ENCODE measurements around the gene RASGEF1B.

Gene RASGEF1B
- total RNA-seq, result 10.3 to 186 (median 27.1) reads per million in 9 experiments

DNA sequence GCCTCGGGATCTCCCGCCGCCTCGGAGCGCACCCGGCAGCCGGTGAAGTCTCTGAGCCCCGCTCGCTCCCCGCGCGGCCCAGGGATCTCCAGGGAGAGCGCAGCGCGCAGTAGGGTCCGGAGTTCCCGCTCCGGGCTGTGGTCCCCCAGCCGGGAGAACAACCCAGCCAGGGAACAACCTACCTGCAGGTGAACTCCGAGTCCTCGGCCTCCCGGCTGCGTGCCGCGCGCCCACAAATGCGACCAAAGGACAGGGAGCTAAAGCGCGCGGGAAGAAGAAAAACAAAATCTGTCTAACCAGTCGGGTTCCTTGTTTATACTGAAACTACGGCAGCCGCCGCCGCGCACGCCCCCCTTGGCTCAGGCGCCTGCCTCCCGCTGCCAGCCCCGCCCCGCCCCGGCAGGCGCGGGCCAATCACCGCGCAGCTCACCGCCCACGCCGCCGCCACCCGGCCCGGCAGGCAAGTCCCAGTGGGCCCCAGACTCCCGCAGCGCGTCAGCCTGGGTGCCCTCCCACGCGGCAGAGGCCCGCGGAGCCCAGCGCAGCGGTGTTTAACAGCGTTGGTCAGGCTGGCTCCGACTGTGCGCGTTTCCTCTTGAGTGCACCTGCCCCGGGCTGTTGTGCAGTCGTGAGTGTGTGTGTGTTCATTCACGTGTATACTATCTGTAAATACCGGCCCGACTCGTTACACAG lies at the start of gene RASGEF1B:
Gene RASGEF1B (minus strand): TSS at position 320 of the 693 bp plus-strand sequence. CDS start 12,399 bp downstream, outside the sequence.
- H3K4me3 Mint-ChIP-seq, result peak within 1 kb of the TSS; percentile 92 to 93
- DNase-seq (peak; percentile 92 to 96 (median 93)), ATAC-seq (replicated peaks) (peak; percentile 87)
- peaks cover 31% of the 10 kb centered on the region for H3K36me3 Mint-ChIP-seq (ENCODE audit: insufficient read depth)
- peaks cover 0 to 8% of the 10 kb centered on the region in 2 donors for H3K27me3 Mint-ChIP-seq
- H3K4me1 Mint-ChIP-seq (ENCODE audit: low read depth in 2 of 2), result peaks cover 32 to 35% of the 10 kb centered on the region in 2 donors
- H3K27ac Mint-ChIP-seq, result peak within 1 kb of the TSS; percentile 97
- no peaks in the 10 kb centered on the region for H3K9me3 Mint-ChIP-seq

GRCh38 chr4:81519856-81520255 lies 48.1 kb upstream of the RASGEF1B start:
- H3K4me3 Mint-ChIP-seq, result no peak overlapping the region
- no peaks in the 10 kb centered on the region for H3K9me3 Mint-ChIP-seq
- no peak for DNase-seq
- no peaks in the 10 kb centered on the region for H3K27me3 Mint-ChIP-seq
- no peaks in the 10 kb centered on the region for H3K4me1 Mint-ChIP-seq (ENCODE audit: low read depth in 2 of 2)
- no peaks in the 10 kb centered on the region for H3K36me3 Mint-ChIP-seq (ENCODE audit: insufficient read depth)
- no peak for ATAC-seq (replicated peaks)
- no peak overlapping the region for H3K27ac Mint-ChIP-seq

DNA sequence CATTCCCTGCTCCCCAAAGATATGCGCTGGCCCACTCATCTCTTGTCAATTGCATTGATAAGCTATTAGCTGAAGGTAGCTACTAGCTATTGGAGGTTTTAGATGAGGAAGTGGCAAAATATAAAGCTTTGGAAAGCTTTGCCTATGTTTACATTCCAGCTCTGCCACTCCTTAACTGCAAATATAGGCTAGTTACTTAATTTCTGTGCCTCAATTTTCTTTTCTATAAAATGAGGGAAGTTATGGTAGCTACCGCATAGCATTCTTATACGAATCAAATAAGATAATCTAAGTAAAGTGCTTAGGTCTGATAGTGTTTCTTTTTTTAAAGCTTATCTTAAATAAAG lies 47.7 kb upstream of the RASGEF1B start:
- ATAC-seq (replicated peaks), result no peak
- Mint-ChIP-seq H3K4me1 (ENCODE audit: low read depth in 2 of 2) (no peaks in the 10 kb centered on the region), H3K36me3 (ENCODE audit: insufficient read depth) (no peaks in the 10 kb centered on the region), H3K27ac (no peak overlapping the region), H3K4me3 (no peak overlapping the region), H3K9me3 (no peaks in the 10 kb centered on the region), H3K27me3 (no peaks in the 10 kb centered on the region)
- no peak for DNase-seq

GRCh38 chr4:81518762-81519426 lies 47.2 kb upstream of the RASGEF1B start:
- Mint-ChIP-seq H3K36me3 (ENCODE audit: insufficient read depth) (no peaks in the 10 kb centered on the region), H3K4me3 (no peak overlapping the region), H3K27ac (no peak overlapping the region), H3K27me3 (no peaks in the 10 kb centered on the region), H3K4me1 (ENCODE audit: low read depth in 2 of 2) (no peaks in the 10 kb centered on the region), H3K9me3 (no peaks in the 10 kb centered on the region)
- DNase-seq (no peak), ATAC-seq (replicated peaks) (no peak)

DNA sequence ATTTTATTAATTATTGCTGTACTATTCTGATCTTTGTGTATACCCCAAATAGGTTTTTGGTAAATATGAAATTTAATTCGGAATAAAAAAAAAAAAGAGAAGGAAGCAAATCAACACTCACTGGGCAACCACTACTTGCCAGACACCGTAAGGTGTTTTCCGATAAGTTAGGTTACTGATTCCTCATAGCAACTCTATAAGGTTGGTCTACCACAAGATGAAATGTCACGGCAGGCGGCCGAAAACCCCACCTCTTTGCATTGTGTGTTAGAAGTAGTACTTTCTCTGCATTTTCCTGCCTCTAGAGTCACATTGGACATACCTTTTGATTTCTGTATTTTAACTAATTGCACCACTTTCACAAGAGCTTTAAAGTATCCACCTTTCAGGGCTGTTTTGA lies 44.5 kb upstream of the RASGEF1B start:
- H3K27me3 Mint-ChIP-seq, result no peaks in the 10 kb centered on the region
- ATAC-seq (replicated peaks) (no peak), DNase-seq (no peak)
- H3K27ac Mint-ChIP-seq, result no peak overlapping the region
- no peaks in the 10 kb centered on the region for H3K36me3 Mint-ChIP-seq (ENCODE audit: insufficient read depth)
- H3K4me1 Mint-ChIP-seq (ENCODE audit: low read depth in 2 of 2), result peaks cover 0 to 4% of the 10 kb centered on the region in 2 donors
- no peak overlapping the region for H3K4me3 Mint-ChIP-seq
- H3K9me3 Mint-ChIP-seq, result no peaks in the 10 kb centered on the region

DNA sequence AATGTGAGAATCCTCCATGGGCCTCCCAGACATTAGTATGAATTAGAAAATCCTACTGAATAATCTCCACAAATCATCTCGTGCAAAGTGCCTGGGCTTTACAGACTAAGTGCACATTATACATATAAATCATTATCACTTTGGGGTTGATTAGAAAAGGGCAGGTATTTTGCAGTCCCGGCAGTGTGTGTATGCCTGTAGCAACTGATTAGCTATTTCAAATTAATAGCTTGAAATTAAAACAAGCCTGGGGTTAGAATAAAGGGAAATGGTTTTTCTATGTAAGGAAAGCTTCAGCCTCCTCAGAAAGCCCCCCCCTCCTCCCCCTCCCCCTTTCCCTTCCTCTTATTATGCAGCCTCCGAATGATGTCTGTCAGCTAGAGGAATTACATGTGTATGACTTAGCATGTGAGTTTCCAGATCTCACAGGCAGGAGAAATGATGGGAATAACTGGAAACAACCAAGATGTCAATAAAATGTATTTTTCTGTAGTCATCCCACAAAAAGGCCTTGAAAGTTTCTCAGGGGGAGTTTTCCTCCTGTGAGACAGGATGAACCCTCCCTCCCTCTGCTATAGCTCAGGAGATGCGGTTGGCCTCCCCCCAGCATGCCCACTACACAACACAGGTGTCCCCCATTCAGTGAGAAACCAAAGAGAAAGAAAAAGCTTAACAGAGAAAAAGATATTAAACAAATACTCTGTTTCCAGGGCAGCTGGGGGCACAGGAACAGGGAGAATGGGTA lies 41.2 kb upstream of the RASGEF1B start:
- DNase-seq, result no peak
- Mint-ChIP-seq H3K36me3 (ENCODE audit: insufficient read depth) (peaks cover 2% of the 10 kb centered on the region), H3K27ac (peak overlapping the region in 1 of 2 donors; percentile 70)

GRCh38 chr4:81512001-81512756 lies 40.5 kb upstream of the RASGEF1B start:
- Mint-ChIP-seq H3K9me3 (no peaks in the 10 kb centered on the region), H3K4me1 (ENCODE audit: low read depth in 2 of 2) (peaks cover under 1 to 6% of the 10 kb centered on the region in 2 donors), H3K27me3 (no peaks in the 10 kb centered on the region), H3K27ac (no peak overlapping the region), H3K36me3 (ENCODE audit: insufficient read depth) (peaks cover 2% of the 10 kb centered on the region), H3K4me3 (no peak overlapping the region)
- ATAC-seq (replicated peaks) (no peak), DNase-seq (no peak)

More for the DNA sequence above, 41.2 kb upstream of the RASGEF1B start:
- Mint-ChIP-seq H3K4me3 (no peak overlapping the region), H3K9me3 (no peaks in the 10 kb centered on the region), H3K27me3 (no peaks in the 10 kb centered on the region), H3K4me1 (ENCODE audit: low read depth in 2 of 2) (peaks cover 0 to 6% of the 10 kb centered on the region in 2 donors)
- ATAC-seq (replicated peaks), result peak; percentile 29

DNA sequence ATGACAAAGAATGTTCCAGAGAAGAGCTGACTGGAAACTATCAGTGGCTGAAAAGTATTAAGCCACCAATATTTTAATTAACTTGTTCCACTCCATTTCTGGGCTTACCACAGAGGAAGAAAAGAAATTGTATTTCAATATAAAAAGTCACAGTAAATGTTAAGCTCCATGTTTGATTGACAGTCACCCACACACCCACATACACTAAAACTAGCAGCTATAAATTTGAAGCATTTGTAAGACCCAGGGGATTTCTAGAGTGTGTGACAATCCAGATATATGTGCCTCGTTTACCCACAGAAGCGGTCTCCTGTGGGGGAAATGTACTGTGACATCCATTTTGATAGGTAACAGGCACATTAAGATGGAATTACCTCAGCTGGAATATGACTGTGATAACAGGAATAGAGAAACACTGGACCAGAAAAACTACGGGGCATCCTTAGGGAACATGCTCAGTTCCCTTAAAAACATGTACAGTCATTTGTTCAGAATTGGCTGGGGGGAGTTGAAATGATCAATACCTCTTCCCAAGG lies 39.0 kb upstream of the RASGEF1B start:
- ATAC-seq (replicated peaks) (no peak), DNase-seq (no peak)
- Mint-ChIP-seq H3K27ac (no peak overlapping the region), H3K4me1 (ENCODE audit: low read depth in 2 of 2) (peaks cover 9 to 10% of the 10 kb centered on the region in 2 donors), H3K9me3 (no peaks in the 10 kb centered on the region), H3K4me3 (no peak overlapping the region), H3K27me3 (no peaks in the 10 kb centered on the region), H3K36me3 (ENCODE audit: insufficient read depth) (peaks cover 2% of the 10 kb centered on the region)

- Mint-ChIP-seq H3K4me3 (no peak overlapping the region), H3K27ac (no peak overlapping the region), H3K9me3 (no peaks in the 10 kb centered on the region), H3K4me1 (ENCODE audit: low read depth in 2 of 2) (peaks cover 18 to 19% of the 10 kb centered on the region in 2 donors), H3K27me3 (no peaks in the 10 kb centered on the region), H3K36me3 (ENCODE audit: insufficient read depth) (peaks cover 2% of the 10 kb centered on the region)
- ATAC-seq (replicated peaks), result peak; percentile 33
- no peak for DNase-seq
These were observed 38.1 kb upstream of the RASGEF1B start for GRCh38 chr4:81509822-81510221.

DNA sequence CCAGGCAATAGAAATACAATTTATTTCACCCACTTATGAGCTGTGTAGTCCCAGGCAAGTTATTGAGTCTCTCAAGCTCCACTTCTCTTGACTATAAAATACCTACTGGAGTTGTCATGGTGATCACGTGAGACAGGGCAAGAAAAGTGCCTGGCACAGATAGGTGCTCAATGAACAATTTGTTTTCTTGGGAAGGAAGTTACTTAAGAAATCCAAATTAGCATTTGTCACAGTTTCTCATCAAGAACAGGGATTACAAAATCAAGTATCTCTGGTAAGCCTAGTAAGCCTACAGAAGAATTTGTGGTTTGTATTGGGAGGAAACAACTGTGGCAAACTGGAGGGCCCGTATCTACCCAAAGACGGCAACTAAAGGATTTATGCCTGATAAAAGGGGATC lies 37.5 kb upstream of the RASGEF1B start:
- H3K4me1 Mint-ChIP-seq (ENCODE audit: low read depth in 2 of 2), result peaks cover 20 to 21% of the 10 kb centered on the region in 2 donors
- H3K27ac Mint-ChIP-seq, result no peak overlapping the region

GRCh38 chr4:81508411-81509185 lies 36.9 kb upstream of the RASGEF1B start:
- H3K4me3 Mint-ChIP-seq, result no peak overlapping the region
- no peaks in the 10 kb centered on the region for H3K27me3 Mint-ChIP-seq
- H3K27ac Mint-ChIP-seq, result no peak overlapping the region
- H3K4me1 Mint-ChIP-seq (ENCODE audit: low read depth in 2 of 2), result peaks cover 20 to 21% of the 10 kb centered on the region in 2 donors
- peaks cover 2% of the 10 kb centered on the region for H3K36me3 Mint-ChIP-seq (ENCODE audit: insufficient read depth)
- DNase-seq, result no peak
- no peak for ATAC-seq (replicated peaks)
- no peaks in the 10 kb centered on the region for H3K9me3 Mint-ChIP-seq

More for the DNA sequence above, 37.5 kb upstream of the RASGEF1B start:
- Mint-ChIP-seq H3K4me3 (no peak overlapping the region), H3K36me3 (ENCODE audit: insufficient read depth) (peaks cover 2% of the 10 kb centered on the region), H3K27me3 (no peaks in the 10 kb centered on the region), H3K9me3 (no peaks in the 10 kb centered on the region)
- ATAC-seq (replicated peaks) (no peak), DNase-seq (no peak)

- Mint-ChIP-seq H3K4me3 (no peak overlapping the region), H3K4me1 (ENCODE audit: low read depth in 2 of 2) (peaks cover 18 to 20% of the 10 kb centered on the region in 2 donors), H3K36me3 (ENCODE audit: insufficient read depth) (peaks cover 2% of the 10 kb centered on the region), H3K27me3 (no peaks in the 10 kb centered on the region), H3K27ac (no peak overlapping the region), H3K9me3 (no peaks in the 10 kb centered on the region)
- no peak for DNase-seq
- ATAC-seq (replicated peaks), result no peak
These were observed 35.8 kb upstream of the RASGEF1B start for GRCh38 chr4:81507530-81507929.

All from effector memory CD8-positive, alpha-beta T cell (primary cell).